GM19468 (cell line): ENCODE measurements around the gene TSC22D4.

Experiments used
- ATAC-seq: cut with Tn5 transposase; IDR thresholded peaks from one replicate; pipeline ENCODE4 v1.9.1; 2021; ENCODE audit warnings: mild to moderate bottlenecking, moderate library complexity, moderate number of reproducible peaks; ENCODE audit not compliant: unreplicated experiment; ENCODE audit errors: extremely low read depth

The TSC22D4 gene

GRCh38 chr7:100493476-100494264 lies 14.7 kb upstream of the TSC22D4 start:
- ATAC-seq, result no peak

DNA sequence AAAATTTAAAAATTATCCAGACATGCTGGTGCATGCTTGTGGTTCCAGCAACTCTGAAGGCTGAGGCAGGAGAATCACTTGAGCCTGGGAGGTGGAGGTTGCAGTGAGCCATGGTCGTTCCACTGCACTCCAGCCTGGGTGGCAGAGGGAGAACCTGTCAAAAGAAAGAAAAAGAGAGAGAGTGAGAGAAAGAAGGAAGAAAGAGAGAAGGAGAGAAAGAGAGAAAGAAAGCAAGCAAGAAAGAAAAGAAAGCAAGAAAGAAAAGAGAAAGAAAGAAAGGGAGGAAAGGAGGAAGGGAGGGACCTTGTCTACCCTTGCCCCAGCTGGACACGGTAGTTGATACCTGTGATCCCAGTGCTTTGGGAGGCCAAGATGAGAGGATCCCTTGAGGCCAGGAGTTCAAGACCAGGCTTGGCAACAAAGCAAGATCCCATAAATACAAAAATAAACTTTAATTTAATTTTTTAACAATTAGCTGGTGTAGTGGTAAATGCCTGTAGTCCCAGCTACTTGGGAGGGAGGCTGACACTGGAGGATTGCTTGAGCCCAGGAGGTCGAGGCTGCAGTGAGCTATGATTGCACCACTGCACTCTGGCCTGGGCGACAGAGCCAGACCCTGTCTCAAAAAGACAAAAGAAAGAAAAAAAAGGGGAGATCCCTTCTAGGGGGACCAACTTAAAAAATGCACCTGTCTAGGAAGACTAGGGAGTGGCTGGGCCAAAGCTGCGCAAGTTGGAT lies 13.9 kb upstream of the TSC22D4 start:
- no peak for ATAC-seq

GRCh38 chr7:100491192-100491578 lies 12.2 kb upstream of the TSC22D4 start:
- ATAC-seq, result no peak

DNA sequence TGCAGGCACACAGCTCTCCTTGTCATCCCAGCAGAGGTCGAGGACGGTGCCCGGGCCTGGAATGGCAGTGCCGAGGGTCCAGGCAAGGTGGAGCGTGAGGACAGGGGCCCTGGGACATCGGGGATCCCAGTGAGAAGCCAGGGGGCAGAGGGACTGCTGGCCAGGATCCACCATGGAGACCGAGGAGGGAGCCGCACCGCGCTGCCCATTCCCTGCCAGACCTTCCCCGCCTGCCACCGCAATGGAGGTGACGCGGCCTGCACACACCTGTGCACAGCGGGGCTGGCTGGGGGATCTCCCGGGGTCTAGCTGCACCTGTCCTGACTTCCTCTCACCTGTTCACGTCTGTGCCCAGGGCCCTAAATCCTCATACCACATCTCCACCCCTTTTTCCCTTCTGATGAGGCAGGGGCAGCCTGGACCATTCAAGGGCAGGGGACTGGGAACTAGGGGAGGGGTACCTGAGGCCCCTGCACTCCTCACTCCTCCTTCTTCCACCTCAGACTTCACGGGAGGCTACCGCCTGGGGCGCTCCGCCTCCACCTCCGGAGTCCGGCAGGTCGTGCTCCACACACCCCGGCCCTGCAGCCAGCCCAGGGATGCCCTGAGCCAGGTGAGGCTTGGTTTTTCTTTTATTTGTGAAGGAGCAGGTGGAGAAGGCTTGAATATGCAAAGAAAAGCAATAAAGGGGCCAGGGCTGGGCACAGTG lies 11.6 kb upstream of the TSC22D4 start:
- no peak for ATAC-seq

GRCh38 chr7:100489824-100490223 lies 10.8 kb upstream of the TSC22D4 start:
- ATAC-seq, result no peak

GRCh38 chr7:100489121-100489520 lies 10.1 kb upstream of the TSC22D4 start:
- no peak for ATAC-seq

- ATAC-seq, result no peak
Measured at GRCh38 chr7:100488333-100489095, 9.5 kb upstream of the TSC22D4 start.

DNA sequence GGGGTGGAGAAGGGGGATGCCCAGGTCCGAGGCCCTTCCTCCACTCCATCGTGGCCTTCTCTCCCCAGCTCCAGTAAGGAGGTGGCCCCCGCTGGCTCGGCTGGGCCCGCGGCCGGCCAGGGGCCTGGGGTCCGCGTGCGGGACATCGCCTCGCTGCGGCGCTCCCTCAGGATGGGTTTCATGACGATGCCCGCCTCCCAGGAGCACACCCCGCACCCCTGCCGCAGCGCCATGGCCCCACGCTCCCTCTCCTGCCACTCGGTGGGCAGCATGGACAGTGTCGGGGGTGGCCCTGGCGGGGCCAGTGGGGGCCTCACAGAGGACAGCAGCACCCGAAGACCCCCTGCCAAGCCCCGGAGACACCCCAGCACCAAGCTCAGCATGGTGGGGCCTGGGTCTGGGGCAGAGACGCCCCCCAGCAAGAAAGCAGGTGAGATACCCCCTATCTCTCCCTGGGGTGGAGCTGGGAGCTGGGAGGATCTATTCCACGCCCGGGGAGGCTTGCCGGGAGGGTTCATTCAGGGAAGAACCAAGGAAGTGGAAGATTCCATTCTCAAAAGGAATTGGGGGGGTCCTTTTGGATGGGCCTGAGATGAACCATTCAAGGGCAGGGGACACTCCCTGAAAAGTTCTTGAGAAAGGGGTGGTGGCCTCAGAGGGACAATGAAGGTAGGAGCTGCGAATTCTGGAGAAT lies 7.9 kb upstream of the TSC22D4 start:
- ATAC-seq, result no peak

DNA sequence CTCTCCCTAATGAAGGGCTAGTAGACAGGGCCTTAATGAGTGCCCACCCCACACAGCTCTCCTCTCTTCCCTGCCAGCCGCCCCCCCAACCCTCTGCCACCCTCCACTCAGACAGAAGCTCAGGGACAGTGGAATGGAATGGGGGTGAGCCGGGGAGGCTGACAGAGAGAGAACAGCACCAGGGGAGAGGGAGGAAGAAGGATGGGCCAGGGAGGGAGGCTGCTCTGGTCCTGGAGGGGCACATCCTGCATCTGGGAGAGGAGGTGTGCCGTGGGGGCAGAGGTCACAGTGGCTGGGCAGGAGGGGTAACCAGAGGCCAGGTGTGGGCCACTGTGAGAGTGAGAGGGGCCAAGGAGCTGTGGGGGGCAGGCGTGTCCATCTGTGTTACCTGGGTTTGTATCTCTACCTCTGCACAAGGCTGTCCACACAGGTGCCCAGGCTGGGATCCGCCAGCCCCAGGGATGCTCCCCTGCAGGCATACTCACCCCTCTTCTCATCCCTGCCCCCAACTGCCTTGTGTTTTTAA lies 7.2 kb upstream of the TSC22D4 start:
- ATAC-seq, result no peak

GRCh38 chr7:100485471-100485876 lies 6.5 kb upstream of the TSC22D4 start:
- ATAC-seq, result no peak

DNA sequence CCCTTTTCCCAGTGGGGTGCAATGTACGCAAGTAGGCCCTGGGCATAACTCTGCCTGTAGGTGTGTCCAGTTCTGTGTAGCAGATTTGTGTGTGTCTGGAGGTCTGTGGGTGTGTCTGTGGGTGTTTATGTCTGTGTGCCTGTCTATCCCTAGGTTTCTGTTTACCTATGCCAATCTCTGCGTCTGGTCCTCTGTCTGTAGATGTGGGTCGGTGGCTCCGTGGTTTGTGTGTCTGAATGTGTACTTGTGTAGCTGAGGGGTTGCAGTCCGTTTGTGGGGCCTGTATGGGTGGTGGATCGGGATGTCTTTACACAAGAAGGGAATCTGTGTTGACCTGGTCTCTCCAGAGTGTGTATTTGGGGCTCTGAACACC lies 5.6 kb upstream of the TSC22D4 start:
- ATAC-seq, result no peak

DNA sequence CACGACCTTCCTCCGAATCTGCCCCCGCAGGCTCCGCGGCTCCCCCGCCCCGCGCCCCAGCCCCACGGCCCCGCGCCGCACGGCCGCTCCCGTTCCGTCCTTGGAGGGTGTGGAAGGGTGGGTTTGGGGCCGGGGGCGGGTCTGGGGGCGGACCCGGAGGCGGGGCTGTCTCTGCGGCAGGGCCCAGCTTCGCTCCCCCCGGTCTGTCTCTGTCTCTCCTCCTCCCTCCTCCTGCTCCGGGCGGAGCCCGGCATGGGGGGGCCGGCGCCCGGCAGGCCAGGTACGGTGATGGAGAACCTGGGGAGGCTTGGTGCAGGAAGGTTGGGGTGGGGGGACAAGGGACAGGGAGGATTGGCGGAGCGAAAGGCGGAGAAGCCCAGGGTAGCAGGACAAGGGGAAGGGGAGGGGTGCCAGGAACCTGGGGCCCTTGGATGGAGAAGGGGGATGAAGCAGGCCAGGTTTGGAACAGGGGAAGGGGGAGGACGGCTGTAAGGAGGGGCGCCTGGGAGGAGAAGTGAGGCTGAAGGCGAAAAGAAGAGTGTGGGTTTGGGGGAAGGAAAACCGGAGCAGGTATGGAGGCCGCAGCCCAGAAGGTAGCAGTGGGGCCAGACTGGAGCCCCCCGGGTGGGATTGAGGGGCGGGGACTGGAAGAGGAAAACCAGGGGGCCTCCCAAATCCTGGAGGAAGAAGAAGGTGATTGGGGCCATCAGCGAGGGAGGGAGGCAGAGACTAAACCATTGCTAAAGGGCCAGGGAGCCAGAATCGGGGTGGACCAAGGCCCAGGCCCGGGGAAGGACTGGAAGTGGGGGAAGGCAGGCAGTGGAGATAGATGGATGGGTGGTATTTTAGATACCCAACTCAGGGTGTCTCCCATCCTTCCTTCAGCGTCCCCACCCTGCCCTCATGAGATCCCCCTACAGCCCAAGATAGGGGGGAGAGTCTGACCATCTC lies 5.0 kb upstream of the TSC22D4 start, which contains the start of gene NYAP1:
TSS of gene NYAP1 (plus strand) at position 206 of the 951 bp plus-strand sequence. CDS start 1,385 bp downstream, outside the sequence.
- ATAC-seq, result no peak

DNA sequence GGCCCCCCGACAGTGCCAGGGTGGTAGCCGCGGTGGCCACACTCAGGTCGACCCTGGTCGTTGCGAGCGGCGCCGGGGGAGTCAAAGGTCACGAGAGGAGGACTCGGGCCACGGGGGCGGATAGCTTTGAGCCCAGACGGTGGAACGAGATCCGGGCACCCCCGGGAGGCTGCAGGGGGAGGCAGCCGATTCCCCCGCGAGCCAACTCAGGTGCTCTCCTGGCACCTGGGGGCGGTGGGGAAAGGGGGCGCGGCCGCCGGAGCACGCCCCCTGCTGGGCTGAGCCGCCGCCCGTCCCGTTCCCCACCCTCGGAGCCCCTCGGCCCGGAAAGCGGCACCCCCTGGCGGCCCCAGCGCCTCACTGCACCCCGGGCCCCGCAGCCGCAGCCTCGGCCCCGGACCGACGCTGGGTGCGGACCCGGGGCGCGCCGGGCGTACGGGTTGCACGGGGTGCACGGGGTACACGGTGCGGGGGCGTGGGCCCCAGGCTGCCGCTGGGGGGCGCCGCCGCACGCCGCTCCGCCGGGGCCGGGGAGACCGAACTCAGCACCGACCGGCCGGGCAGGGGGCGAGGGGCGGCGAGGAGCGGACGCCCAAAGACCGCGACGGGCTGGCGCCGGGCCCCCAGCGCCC lies 4.2 kb upstream of the TSC22D4 start:
- ATAC-seq, result peak; percentile 44

DNA sequence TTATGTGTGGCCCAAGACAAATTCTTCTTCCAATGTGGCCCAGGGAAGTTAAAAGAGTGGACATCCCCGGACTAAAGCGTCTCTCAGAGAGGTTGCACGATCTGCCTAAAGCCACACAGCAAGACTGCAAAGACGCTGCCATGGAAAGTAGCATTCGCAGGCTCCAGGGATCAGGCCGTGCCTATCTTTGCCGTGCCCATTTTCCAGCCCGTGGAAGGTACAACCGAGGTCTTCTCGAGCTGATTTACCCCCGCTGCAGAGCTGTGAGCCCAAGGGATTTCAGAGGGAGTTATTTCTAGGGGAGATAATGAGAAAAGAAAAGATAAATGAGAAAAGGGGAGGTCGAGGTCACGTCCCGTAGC lies 3.7 kb upstream of the TSC22D4 start:
- no peak for ATAC-seq

DNA sequence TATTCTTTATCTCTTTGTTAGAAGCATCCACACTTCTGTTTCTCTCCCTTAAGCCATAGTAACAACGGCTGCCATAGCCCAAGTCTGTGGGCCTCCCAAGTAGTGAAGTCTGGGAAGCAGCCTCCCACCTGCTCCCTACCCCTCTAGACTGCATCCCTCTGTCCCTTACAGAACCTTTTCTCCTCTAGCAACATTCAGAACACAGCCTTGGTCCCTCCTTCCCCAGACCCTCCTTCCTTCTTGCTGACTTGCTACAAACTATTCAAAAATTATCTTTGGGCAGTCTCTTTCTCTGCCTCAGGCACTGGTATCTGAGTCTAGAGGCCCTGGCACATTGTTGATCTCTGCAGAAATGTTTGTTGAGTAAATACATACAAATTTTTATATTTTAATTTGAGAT lies 2.5 kb upstream of the TSC22D4 start:
- ATAC-seq, result no peak

GRCh38 chr7:100477871-100478267 lies 1.1 kb downstream of the TSC22D4 start:
- no peak for ATAC-seq

- ATAC-seq, result no peak
Measured at GRCh38 chr7:100476903-100477870, 1.8 kb downstream of the TSC22D4 start.
